BE2C (cell line): ENCODE data around the gene P2RX2.

Source experiments
- DNase-seq: peaks from one replicate; pipeline ENCODE4 v3.0.0-alpha.2; 2020
- H3K27me3 ChIP-seq: fragments of 250-450 bp; sonication (Bioruptor Pico); 2 replicates; pipeline ENCODE4 v1.5.1; 2020; ENCODE audit warnings: mild to moderate bottlenecking
- H3K36me3 ChIP-seq: fragments of 250-450 bp; sonication (Bioruptor Pico); 2 replicates; pipeline ENCODE4 v1.5.1; 2020; ENCODE audit warnings: mild to moderate bottlenecking
- H3K4me1 ChIP-seq: fragments of 250-450 bp; sonication (Bioruptor Pico); 2 replicates; pipeline ENCODE4 v1.5.1; 2020
- H3K4me3 ChIP-seq: 2 replicates; pipeline ENCODE4 v1.5.1; 2011; ENCODE audit warnings: low read depth, low read length
- H3K9me3 ChIP-seq: fragments of 250-450 bp; sonication (Bioruptor Pico); 2 replicates; pipeline ENCODE4 v1.5.1; 2020
- TF ChIP-seq, protein P1 (sequence below): IDR thresholded peaks from 2 replicates; pipeline ENCODE4 v1.5.1; 2012; ENCODE audit warnings: mild to moderate bottlenecking, low read depth, low read length

Gene P2RX2

DNA sequence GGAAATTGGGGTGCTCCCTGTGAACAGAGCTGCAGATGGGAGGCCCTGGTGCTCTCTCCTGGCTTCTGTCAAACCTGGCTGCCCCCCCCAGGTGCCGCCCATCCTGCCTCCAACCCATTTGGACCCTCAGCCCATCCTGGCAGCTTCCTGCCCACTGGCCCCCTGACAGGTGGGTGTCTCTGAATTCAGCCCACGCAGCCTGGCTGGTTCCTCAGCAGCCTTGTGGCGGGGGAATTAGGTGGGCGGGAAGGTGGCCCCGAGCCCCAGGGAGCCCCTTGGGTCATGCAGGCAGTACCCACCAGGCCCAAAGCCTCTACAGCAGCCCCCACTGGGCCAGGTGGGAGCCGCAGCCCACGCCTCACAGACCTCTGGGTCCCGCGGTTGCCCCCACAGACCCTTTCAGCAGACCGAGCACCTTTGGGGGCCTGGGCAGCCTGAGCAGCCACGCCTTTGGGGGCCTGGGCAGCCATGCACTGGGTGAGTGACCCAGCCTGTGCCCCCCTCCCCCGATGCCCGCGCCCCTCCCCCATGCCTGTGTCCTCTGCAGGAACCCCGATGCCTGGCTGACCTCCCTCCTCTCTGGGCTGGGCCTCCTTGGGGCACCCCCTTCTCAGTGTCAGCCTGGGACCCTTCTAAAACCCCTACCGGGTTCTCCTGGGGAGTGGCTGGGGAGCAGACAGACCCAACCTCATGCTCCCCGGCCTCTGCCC lies 37.1 kb upstream of the P2RX2 start:
- TF ChIP-seq, protein P1, sequence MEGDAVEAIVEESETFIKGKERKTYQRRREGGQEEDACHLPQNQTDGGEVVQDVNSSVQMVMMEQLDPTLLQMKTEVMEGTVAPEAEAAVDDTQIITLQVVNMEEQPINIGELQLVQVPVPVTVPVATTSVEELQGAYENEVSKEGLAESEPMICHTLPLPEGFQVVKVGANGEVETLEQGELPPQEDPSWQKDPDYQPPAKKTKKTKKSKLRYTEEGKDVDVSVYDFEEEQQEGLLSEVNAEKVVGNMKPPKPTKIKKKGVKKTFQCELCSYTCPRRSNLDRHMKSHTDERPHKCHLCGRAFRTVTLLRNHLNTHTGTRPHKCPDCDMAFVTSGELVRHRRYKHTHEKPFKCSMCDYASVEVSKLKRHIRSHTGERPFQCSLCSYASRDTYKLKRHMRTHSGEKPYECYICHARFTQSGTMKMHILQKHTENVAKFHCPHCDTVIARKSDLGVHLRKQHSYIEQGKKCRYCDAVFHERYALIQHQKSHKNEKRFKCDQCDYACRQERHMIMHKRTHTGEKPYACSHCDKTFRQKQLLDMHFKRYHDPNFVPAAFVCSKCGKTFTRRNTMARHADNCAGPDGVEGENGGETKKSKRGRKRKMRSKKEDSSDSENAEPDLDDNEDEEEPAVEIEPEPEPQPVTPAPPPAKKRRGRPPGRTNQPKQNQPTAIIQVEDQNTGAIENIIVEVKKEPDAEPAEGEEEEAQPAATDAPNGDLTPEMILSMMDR, result no peak
- DNase-seq, result no peak
- H3K27me3 ChIP-seq, result no peaks in the 10 kb centered on the region
- no peaks in the 10 kb centered on the region for H3K9me3 ChIP-seq
- H3K4me1 ChIP-seq, result no peaks in the 10 kb centered on the region
- H3K36me3 ChIP-seq, result no peaks in the 10 kb centered on the region; the same call in 1 of the 2 replicates
- H3K4me3 ChIP-seq, result no peak overlapping the region

DNA sequence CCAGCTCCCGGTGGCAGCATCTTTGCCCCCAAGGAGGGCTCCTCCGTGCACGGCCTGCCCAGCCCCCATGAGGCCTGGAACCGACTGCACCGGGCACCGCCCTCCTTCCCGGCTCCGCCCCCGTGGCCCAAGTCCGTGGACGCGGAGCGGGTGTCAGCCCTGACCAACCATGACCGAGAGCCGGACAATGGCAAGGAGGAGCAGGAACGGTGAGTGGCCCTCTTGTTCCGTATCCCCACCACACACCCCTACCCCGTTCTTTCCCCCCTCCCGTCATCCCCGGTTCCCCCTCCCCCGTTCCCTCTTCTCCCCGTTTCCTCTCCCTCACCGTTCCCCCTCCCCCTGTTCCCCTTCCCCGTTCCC lies 36.5 kb upstream of the P2RX2 start:
- H3K4me3 ChIP-seq, result no peak overlapping the region
- no peaks in the 10 kb centered on the region for H3K27me3 ChIP-seq

GRCh38 chr12:132582582-132583410 lies 35.8 kb upstream of the P2RX2 start:
- Histone ChIP-seq H3K4me1 (no peaks in the 10 kb centered on the region), H3K36me3 (no peaks in the 10 kb centered on the region; the same call in 1 of the 2 replicates), H3K9me3 (no peaks in the 10 kb centered on the region), H3K27me3 (no peaks in the 10 kb centered on the region), H3K4me3 (no peak overlapping the region)
- DNase-seq, result no peak
- TF ChIP-seq, protein P1, result no peak

More for the DNA sequence above, 36.5 kb upstream of the P2RX2 start:
- no peaks in the 10 kb centered on the region for H3K9me3 ChIP-seq
- H3K4me1 ChIP-seq, result no peaks in the 10 kb centered on the region
- H3K36me3 ChIP-seq, result no peaks in the 10 kb centered on the region; the same call in 1 of the 2 replicates
- TF ChIP-seq, protein P1, result no peak
- DNase-seq, result no peak

DNA sequence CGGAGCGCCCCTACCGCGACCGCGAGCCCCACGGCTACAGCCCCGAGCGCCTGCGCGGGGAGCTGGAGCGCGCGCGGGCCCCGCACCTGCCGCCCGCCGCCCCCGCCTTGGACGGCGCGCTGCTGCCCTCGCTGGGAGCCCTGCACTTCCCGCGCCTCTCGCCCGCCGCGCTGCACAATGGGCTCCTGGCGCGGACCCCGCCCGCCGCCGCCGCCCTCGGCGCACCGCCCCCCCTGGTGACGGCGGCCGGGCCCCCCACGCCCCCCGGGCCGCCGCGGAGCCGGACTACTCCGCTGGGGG lies 35.2 kb upstream of the P2RX2 start:
- DNase-seq, result no peak
- H3K36me3 ChIP-seq, result no peaks in the 10 kb centered on the region; the same call in 1 of the 2 replicates
- no peaks in the 10 kb centered on the region for H3K4me1 ChIP-seq
- H3K27me3 ChIP-seq, result no peaks in the 10 kb centered on the region
- no peak overlapping the region for H3K4me3 ChIP-seq
- TF ChIP-seq, protein P1, result no peak
- H3K9me3 ChIP-seq, result no peaks in the 10 kb centered on the region

- Histone ChIP-seq H3K27me3 (no peaks in the 10 kb centered on the region), H3K4me3 (no peak overlapping the region), H3K4me1 (no peaks in the 10 kb centered on the region), H3K9me3 (no peaks in the 10 kb centered on the region), H3K36me3 (no peaks in the 10 kb centered on the region; the same call in 1 of the 2 replicates)
- DNase-seq, result no peak
- TF ChIP-seq, protein P1, result no peak
Measured at GRCh38 chr12:132583736-132584135, 34.8 kb upstream of the P2RX2 start.

- H3K9me3 ChIP-seq, result no peaks in the 10 kb centered on the region
- H3K27me3 ChIP-seq, result no peaks in the 10 kb centered on the region
- DNase-seq, result no peak
- TF ChIP-seq, protein P1, result no peak
- no peaks in the 10 kb centered on the region; the same call in 1 of the 2 replicates for H3K36me3 ChIP-seq
- H3K4me3 ChIP-seq, result no peak overlapping the region
- H3K4me1 ChIP-seq, result no peaks in the 10 kb centered on the region
Measured at GRCh38 chr12:132584429-132584828, 34.1 kb upstream of the P2RX2 start.
